Measurements from ENCODE around the gene FRAT1. TPM values are rescaled to one million over a fixed set of nuclear protein-coding genes. Genes with fewer than 3 reads are reported as not detected.

Gene FRAT1
- total and polyA plus RNA-seq, 2 of the 13 experiments (the other 11 are each of a cell fraction or from before 2014, with no cell fraction given) = 1.7 to 2.3 TPM

DNA sequence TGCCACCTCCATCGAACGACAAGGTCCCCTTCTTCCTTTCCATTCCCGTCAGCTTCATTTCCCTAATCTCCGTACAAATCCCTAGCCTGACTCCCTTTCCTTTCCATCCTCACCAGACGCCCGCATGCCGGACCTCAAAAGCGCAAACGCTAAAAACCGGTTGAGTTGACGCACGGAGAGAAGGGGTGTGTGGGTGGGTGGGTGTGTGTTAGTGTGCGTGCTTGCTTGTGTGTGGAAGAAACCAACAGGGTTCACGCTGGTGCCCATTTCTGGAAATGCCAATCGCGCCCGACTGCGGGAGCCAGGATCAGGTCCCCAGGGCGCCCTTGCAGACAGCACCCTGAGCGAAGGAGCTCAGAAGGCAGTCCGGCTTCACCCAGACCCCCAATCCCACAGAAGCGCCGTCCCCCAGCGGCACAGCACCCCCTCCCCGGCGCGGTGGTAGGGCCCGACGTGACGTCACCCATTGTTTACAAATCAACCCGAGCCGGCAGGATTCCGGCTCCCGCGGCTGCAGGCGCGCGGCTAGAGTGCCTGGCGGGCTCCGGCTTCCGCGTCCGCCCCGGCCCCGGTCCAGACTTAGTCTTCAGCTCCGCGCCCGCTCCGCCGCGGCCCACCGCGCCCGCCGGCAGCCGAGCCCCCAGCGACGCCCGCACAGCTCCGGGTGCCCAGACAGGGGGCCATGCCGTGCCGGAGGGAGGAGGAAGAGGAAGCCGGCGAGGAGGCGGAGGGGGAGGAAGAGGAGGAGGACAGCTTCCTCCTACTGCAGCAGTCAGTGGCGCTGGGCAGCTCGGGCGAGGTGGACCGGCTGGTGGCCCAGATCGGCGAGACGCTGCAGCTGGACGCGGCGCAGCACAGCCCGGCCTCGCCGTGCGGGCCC is at the start of gene FRAT1 (continued):
- TF ChIP-seq, protein P1, sequence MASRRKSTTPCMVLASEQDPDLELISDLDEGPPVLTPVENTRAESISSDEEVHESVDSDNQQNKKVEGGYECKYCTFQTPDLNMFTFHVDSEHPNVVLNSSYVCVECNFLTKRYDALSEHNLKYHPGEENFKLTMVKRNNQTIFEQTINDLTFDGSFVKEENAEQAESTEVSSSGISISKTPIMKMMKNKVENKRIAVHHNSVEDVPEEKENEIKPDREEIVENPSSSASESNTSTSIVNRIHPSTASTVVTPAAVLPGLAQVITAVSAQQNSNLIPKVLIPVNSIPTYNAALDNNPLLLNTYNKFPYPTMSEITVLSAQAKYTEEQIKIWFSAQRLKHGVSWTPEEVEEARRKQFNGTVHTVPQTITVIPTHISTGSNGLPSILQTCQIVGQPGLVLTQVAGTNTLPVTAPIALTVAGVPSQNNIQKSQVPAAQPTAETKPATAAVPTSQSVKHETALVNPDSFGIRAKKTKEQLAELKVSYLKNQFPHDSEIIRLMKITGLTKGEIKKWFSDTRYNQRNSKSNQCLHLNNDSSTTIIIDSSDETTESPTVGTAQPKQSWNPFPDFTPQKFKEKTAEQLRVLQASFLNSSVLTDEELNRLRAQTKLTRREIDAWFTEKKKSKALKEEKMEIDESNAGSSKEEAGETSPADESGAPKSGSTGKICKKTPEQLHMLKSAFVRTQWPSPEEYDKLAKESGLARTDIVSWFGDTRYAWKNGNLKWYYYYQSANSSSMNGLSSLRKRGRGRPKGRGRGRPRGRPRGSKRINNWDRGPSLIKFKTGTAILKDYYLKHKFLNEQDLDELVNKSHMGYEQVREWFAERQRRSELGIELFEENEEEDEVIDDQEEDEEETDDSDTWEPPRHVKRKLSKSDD (CRISPR knock-in tag; IDR thresholded peaks at IDR 0.05; ENCODE audit: low read depth) = no peak
- no peak for TF ChIP-seq NFAT5 (CRISPR knock-in tag; IDR thresholded peaks at IDR 0.05)
- TF ChIP-seq PCBP1 (IDR thresholded peaks at IDR 0.05; ENCODE audit: borderline replicate concordance, low read depth, low read length) = peak; percentile 95
- TF ChIP-seq, protein P2, sequence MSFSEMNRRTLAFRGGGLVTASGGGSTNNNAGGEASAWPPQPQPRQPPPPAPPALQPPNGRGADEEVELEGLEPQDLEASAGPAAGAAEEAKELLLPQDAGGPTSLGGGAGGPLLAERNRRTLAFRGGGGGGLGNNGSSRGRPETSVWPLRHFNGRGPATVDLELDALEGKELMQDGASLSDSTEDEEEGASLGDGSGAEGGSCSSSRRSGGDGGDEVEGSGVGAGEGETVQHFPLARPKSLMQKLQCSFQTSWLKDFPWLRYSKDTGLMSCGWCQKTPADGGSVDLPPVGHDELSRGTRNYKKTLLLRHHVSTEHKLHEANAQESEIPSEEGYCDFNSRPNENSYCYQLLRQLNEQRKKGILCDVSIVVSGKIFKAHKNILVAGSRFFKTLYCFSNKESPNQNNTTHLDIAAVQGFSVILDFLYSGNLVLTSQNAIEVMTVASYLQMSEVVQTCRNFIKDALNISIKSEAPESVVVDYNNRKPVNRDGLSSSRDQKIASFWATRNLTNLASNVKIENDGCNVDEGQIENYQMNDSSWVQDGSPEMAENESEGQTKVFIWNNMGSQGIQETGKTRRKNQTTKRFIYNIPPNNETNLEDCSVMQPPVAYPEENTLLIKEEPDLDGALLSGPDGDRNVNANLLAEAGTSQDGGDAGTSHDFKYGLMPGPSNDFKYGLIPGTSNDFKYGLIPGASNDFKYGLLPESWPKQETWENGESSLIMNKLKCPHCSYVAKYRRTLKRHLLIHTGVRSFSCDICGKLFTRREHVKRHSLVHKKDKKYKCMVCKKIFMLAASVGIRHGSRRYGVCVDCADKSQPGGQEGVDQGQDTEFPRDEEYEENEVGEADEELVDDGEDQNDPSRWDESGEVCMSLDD (CRISPR knock-in tag; IDR thresholded peaks at IDR 0.05; ENCODE audit: borderline replicate concordance) = no peak
- TF ChIP-seq NKX3-1 (CRISPR knock-in tag; IDR thresholded peaks at IDR 0.05) = no peak
- no peak for TF ChIP-seq TAF15 (IDR thresholded peaks at IDR 0.05; ENCODE audit: low read depth, low read length, poor library complexity, severe bottlenecking)
- 0 out of 2 replicates have a peak, but pooled peaks have one; percentile 20 for TF ChIP-seq ZSCAN31 (CRISPR knock-in tag; IDR thresholded peaks at IDR 0.05; ENCODE audit: low read depth)
- peak; percentile 41; the same call in 1 of the 2 replicates for TF ChIP-seq KDM5A (IDR thresholded peaks at IDR 0.05; ENCODE audit: borderline replicate concordance, low read length)
- TF ChIP-seq ZFP82 (CRISPR knock-in tag; IDR thresholded peaks at IDR 0.05; ENCODE audit: borderline replicate concordance) = no peak
- no peak for TF ChIP-seq PHF5A (CRISPR knock-in tag; IDR thresholded peaks at IDR 0.05; ENCODE audit: low read depth, unreplicated experiment)
- no peak for TF ChIP-seq NFYB (CRISPR knock-in tag; IDR thresholded peaks at IDR 0.05)
- TF ChIP-seq BCL6 (CRISPR knock-in tag; IDR thresholded peaks at IDR 0.05) = no peak; the same call in 1 of the 2 replicates
- no peak for TF ChIP-seq KLF13 (CRISPR knock-in tag; IDR thresholded peaks at IDR 0.05)
- no peak for TF ChIP-seq THRA (CRISPR knock-in tag; IDR thresholded peaks at IDR 0.05; ENCODE audit: borderline replicate concordance)
- no peak for TF ChIP-seq RCOR2 (CRISPR knock-in tag; IDR thresholded peaks at IDR 0.05)
- no peak for TF ChIP-seq ZNF138 (CRISPR knock-in tag; IDR thresholded peaks at IDR 0.05; ENCODE audit: low read depth)

All from HepG2 (cell line).